SU-DHL-6 (cell line): ENCODE data around the gene PRR7.

Experiments
- H2AFZ ChIP-seq: fragments of 200-600 bp; sonication (generic); 2 replicates; pipeline ENCODE4 v1.6.1; 2014; ENCODE audit warnings: low read depth, mild to moderate bottlenecking, moderate library complexity, mixed read lengths, antibody characterized with exemption, low read length; ENCODE audit not compliant: severe bottlenecking
- H3F3A ChIP-seq: fragments of 200-600 bp; shearing (Covaris generic); 2 replicates; pipeline ENCODE4 v1.6.0; 2016; ENCODE audit warnings: antibody characterized with exemption, mild to moderate bottlenecking; ENCODE audit not compliant: insufficient read depth
- H3K27ac ChIP-seq: fragments of 200-600 bp; sonication (generic); 2 replicates; pipeline ENCODE4 v1.5.1; 2016; ENCODE audit warnings: low read depth, mild to moderate bottlenecking, low read length, moderate library complexity, mixed read lengths
- H3K27me3 ChIP-seq: fragments of 200-600 bp; sonication (generic), shearing (Covaris generic); 2 replicates; pipeline ENCODE4 v1.6.0; 2014; ENCODE audit warnings: mild to moderate bottlenecking, low read length
- H3K36me3 ChIP-seq: fragments of 200-600 bp; sonication (generic); 2 replicates; pipeline ENCODE4 v1.6.1; 2014; ENCODE audit warnings: mild to moderate bottlenecking, low read length, mixed read lengths
- H3K4me2 ChIP-seq: fragments of 300-600, 200-600 bp; shearing (Covaris generic), sonication (generic); 2 replicates; pipeline ENCODE4 v1.6.0; 2014; ENCODE audit warnings: low read length, low read depth, mild to moderate bottlenecking; ENCODE audit not compliant: poor library complexity, severe bottlenecking
- H3K4me3 ChIP-seq: fragments of 200-600 bp; sonication (generic); 2 replicates; pipeline ENCODE4 v1.5.1; 2014; ENCODE audit warnings: antibody characterized with exemption, low read length, mild to moderate bottlenecking, mixed read lengths; ENCODE audit not compliant: insufficient read depth, poor library complexity, severe bottlenecking
- H3K79me2 ChIP-seq: fragments of 200-600 bp; sonication (generic); 2 replicates; pipeline ENCODE4 v1.6.1; 2014; ENCODE audit warnings: mild to moderate bottlenecking, low read length, moderate library complexity; ENCODE audit not compliant: insufficient read depth
- H3K9ac ChIP-seq: fragments of 200-600 bp; sonication (generic); 2 replicates; pipeline ENCODE4 v1.7.0; 2014; ENCODE audit warnings: mild to moderate bottlenecking, low read length
- H3K9me2 ChIP-seq: fragments of 200-600 bp; sonication (generic); replicated peaks from 2 replicates; pipeline ENCODE4 v1.6.1; 2014; ENCODE audit warnings: low read length; ENCODE audit not compliant: insufficient read depth
- H3K9me3 ChIP-seq: fragments of 200-600 bp; sonication (generic); 2 replicates; pipeline ENCODE4 v1.6.1; 2014; ENCODE audit warnings: low read length, mixed read lengths; ENCODE audit not compliant: insufficient read depth
- H4K20me1 ChIP-seq: fragments of 200-600 bp; sonication (generic); 2 replicates; pipeline ENCODE4 v1.6.1; 2014; ENCODE audit warnings: low read depth, mild to moderate bottlenecking, antibody characterized with exemption, low read length, moderate library complexity, mixed read lengths
- CTCF ChIP-seq: fragments of 200-600 bp; sonication (generic); IDR thresholded peaks from one replicate; pipeline ENCODE4 v1.5.1; 2017; ENCODE audit warnings: antibody characterized with exemption, mild to moderate bottlenecking, low read length, moderate library complexity; ENCODE audit not compliant: insufficient read depth, poor library complexity, severe bottlenecking
- EZH2phosphoT487 ChIP-seq: fragments of 200-600 bp; sonication (generic), shearing (Covaris generic); conservative IDR thresholded peaks from 2 replicates; pipeline ENCODE4 v1.6.1; 2018; ENCODE audit warnings: mild to moderate bottlenecking, antibody characterized with exemption, low read length, moderate library complexity, mixed read lengths

The PRR7 gene

GRCh38 chr5:177402271-177403043, 44.2 kb upstream of the PRR7 start:
- Histone ChIP-seq H3K4me3 (no peak overlapping the region), H3F3A (no peaks in the 10 kb centered on the region; the same call in 1 of the 2 replicates), H3K4me2 (peak overlapping the region; percentile 85), H4K20me1 (no peaks in the 10 kb centered on the region), H3K27me3 (no peaks in the 10 kb centered on the region), H3K79me2 (no peaks in the 10 kb centered on the region), H3K9me2 (no peaks in the 10 kb centered on the region), H3K36me3 (no peaks in the 10 kb centered on the region), H3K27ac (no peak overlapping the region), H3K9me3 (no peaks in the 10 kb centered on the region), H3K9ac (no peak overlapping the region), H2AFZ (no peak overlapping the region)
- TF ChIP-seq EZH2phosphoT487 = no peak

GRCh38 chr5:177403102-177403791, 43.4 kb upstream of the PRR7 start:
- Histone ChIP-seq H3K4me2 (peak overlapping the region; percentile 85), H3K9ac (peak overlapping the region; percentile 64), H3F3A (no peaks in the 10 kb centered on the region; the same call in 1 of the 2 replicates), H3K4me3 (peak overlapping the region; percentile 20), H3K27ac (no peak overlapping the region), H4K20me1 (no peaks in the 10 kb centered on the region), H2AFZ (peak overlapping the region; percentile 85), H3K27me3 (no peaks in the 10 kb centered on the region), H3K79me2 (no peaks in the 10 kb centered on the region), H3K36me3 (no peaks in the 10 kb centered on the region), H3K9me2 (no peaks in the 10 kb centered on the region), H3K9me3 (no peaks in the 10 kb centered on the region)
- TF ChIP-seq EZH2phosphoT487 = no peak
- no peak for TF ChIP-seq CTCF

- Histone ChIP-seq H3K4me2 (peak overlapping the region; percentile 85), H3K4me3 (peak overlapping the region; percentile 60), H2AFZ (peak overlapping the region; percentile 85), H3K27me3 (no peaks in the 10 kb centered on the region), H3K9me2 (no peaks in the 10 kb centered on the region), H4K20me1 (no peaks in the 10 kb centered on the region), H3K79me2 (no peaks in the 10 kb centered on the region), H3K9me3 (no peaks in the 10 kb centered on the region), H3K9ac (peak overlapping the region; percentile 64), H3K27ac (no peak overlapping the region), H3F3A (no peaks in the 10 kb centered on the region; the same call in 1 of the 2 replicates), H3K36me3 (no peaks in the 10 kb centered on the region)
- TF ChIP-seq CTCF (peak; percentile 53), EZH2phosphoT487 (no peak)
Observed at GRCh38 chr5:177403792-177404640, 42.6 kb upstream of the PRR7 start.
